Measurements from ENCODE around the gene RNF187.

DNA sequence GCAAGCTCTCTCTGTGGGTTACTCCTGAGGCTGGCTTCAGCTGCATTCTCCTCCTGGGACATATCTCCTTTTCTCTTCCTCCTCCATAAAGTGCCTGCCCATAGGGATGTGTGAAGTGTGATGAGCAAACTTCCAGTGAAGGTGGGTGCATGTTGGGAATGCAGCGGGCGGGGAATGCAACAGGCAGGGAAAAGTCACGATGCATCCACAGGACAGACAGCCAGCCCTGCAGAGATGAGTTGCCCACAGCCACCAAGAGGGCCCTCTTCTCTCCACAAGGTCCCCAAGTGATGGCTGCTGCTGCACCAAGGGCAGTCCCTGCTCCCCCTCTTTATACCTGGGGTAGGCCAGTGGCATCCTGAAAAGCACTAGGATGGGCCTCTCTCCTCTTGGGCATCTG, 33.6 kb upstream of the RNF187 start:
- TF ChIP-seq, protein P1, sequence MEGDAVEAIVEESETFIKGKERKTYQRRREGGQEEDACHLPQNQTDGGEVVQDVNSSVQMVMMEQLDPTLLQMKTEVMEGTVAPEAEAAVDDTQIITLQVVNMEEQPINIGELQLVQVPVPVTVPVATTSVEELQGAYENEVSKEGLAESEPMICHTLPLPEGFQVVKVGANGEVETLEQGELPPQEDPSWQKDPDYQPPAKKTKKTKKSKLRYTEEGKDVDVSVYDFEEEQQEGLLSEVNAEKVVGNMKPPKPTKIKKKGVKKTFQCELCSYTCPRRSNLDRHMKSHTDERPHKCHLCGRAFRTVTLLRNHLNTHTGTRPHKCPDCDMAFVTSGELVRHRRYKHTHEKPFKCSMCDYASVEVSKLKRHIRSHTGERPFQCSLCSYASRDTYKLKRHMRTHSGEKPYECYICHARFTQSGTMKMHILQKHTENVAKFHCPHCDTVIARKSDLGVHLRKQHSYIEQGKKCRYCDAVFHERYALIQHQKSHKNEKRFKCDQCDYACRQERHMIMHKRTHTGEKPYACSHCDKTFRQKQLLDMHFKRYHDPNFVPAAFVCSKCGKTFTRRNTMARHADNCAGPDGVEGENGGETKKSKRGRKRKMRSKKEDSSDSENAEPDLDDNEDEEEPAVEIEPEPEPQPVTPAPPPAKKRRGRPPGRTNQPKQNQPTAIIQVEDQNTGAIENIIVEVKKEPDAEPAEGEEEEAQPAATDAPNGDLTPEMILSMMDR (conservative IDR thresholded peaks at IDR 0.05; ENCODE audit: low read depth, low read length) = no peak
- TF ChIP-seq EZH2 (IDR thresholded peaks at IDR 0.05; ENCODE audit: low read length, unreplicated experiment) = no peak

All from PC-3 (cell line).